ENCODE results near the gene FAM184A. TPM values are rescaled to one million over a fixed set of nuclear protein-coding genes. Genes with fewer than 3 reads are reported as not detected.

Gene FAM184A
- polyA plus RNA-seq, 1 donor (not counting 4 experiments of a cell fraction or from before 2014, with no cell fraction given), result 0.20 TPM

- Histone ChIP-seq H3K9ac (ENCODE audit: control insufficient read depth, extremely low read depth, insufficient read depth, low read length) (no peak overlapping the region), H3K4me2 (ENCODE audit: control insufficient read depth, extremely low read depth, insufficient read depth, low read depth, low read length) (no peak overlapping the region), H3K9me1 (ENCODE audit: control insufficient read depth, extremely low read depth, insufficient read depth, low read length) (no peaks in the 10 kb centered on the region), H3K79me2 (ENCODE audit: control insufficient read depth, insufficient read depth, low read length) (no peaks in the 10 kb centered on the region), H3K27ac (ENCODE audit: control insufficient read depth, insufficient read depth, low read length) (no peak overlapping the region), H3K36me3 (ENCODE audit: control insufficient read depth in 2 of 2, extremely low read depth in 1 of 2, insufficient read depth in 2 of 2, low read length in 2 of 2) (no peaks in the 10 kb centered on the region), H3K9me3 (ENCODE audit: control insufficient read depth, low read depth, low read length) (no peaks in the 10 kb centered on the region), H3K27me3 (ENCODE audit: control insufficient read depth, extremely low read depth, insufficient read depth, low read length) (no peaks in the 10 kb centered on the region), H3K4me1 (ENCODE audit: control insufficient read depth, extremely low read depth, insufficient read depth, low read length) (no peaks in the 10 kb centered on the region), H4K20me1 (ENCODE audit: control insufficient read depth, extremely low read depth, insufficient read depth, low read length) (no peaks in the 10 kb centered on the region), H2AFZ (ENCODE audit: control insufficient read depth, low read length) (no peak overlapping the region), H3K4me3 (ENCODE audit: control insufficient read depth in 2 of 3, extremely low read depth in 1 of 3, insufficient read depth in 2 of 3, low read depth in 1 of 3, low read length in 3 of 3) (no peak overlapping the region)
- DNase-seq (ENCODE audit: low read depth, low spot score) (no peak), FAIRE-seq (no peak)
- TF ChIP-seq EZH2 (IDR thresholded peaks at IDR 0.05; ENCODE audit: low read length), result no peak
- TF ChIP-seq CTCF (optimal IDR thresholded peaks at IDR 0.05 in 1 of 3, IDR thresholded peaks at IDR 0.05 in 1 of 3, conservative IDR thresholded peaks at IDR 0.05 in 1 of 3; ENCODE audit: extremely low read depth in 1 of 3, insufficient read depth in 2 of 3, low read length in 3 of 3), result no peak
- dilution Hi-C loops (cut with MboI; ENCODE audit: extremely low pct_ligation_motif_present, low sequenced_read_pairs), result no loop called here
Observed at GRCh38 chr6:119032428-119032827, 46.0 kb downstream of the FAM184A start.

- no peaks in the 10 kb centered on the region for H3K27me3 ChIP-seq (ENCODE audit: control insufficient read depth, extremely low read depth, insufficient read depth, low read length)
- H3K27ac ChIP-seq (ENCODE audit: control insufficient read depth, insufficient read depth, low read length), result no peak overlapping the region
- H3K79me2 ChIP-seq (ENCODE audit: control insufficient read depth, insufficient read depth, low read length), result no peaks in the 10 kb centered on the region
- no peaks in the 10 kb centered on the region for H3K36me3 ChIP-seq (ENCODE audit: control insufficient read depth in 2 of 2, extremely low read depth in 1 of 2, insufficient read depth in 2 of 2, low read length in 2 of 2)
- TF ChIP-seq EZH2 (IDR thresholded peaks at IDR 0.05; ENCODE audit: low read length) (no peak), CTCF (optimal IDR thresholded peaks at IDR 0.05 in 1 of 3, IDR thresholded peaks at IDR 0.05 in 1 of 3, conservative IDR thresholded peaks at IDR 0.05 in 1 of 3; ENCODE audit: extremely low read depth in 1 of 3, insufficient read depth in 2 of 3, low read length in 3 of 3) (no peak)
- H3K4me3 ChIP-seq (ENCODE audit: control insufficient read depth in 2 of 3, extremely low read depth in 1 of 3, insufficient read depth in 2 of 3, low read depth in 1 of 3, low read length in 3 of 3), result no peak overlapping the region
- H2AFZ ChIP-seq (ENCODE audit: control insufficient read depth, low read length), result no peak overlapping the region
- no peak for FAIRE-seq
- no peaks in the 10 kb centered on the region for H3K4me1 ChIP-seq (ENCODE audit: control insufficient read depth, extremely low read depth, insufficient read depth, low read length)
- H3K9me3 ChIP-seq (ENCODE audit: control insufficient read depth, low read depth, low read length), result no peaks in the 10 kb centered on the region
- no peaks in the 10 kb centered on the region for H3K9me1 ChIP-seq (ENCODE audit: control insufficient read depth, extremely low read depth, insufficient read depth, low read length)
- H3K4me2 ChIP-seq (ENCODE audit: control insufficient read depth, extremely low read depth, insufficient read depth, low read depth, low read length), result no peak overlapping the region
- DNase-seq (ENCODE audit: low read depth, low spot score), result no peak
- H4K20me1 ChIP-seq (ENCODE audit: control insufficient read depth, extremely low read depth, insufficient read depth, low read length), result no peaks in the 10 kb centered on the region
- no peak overlapping the region for H3K9ac ChIP-seq (ENCODE audit: control insufficient read depth, extremely low read depth, insufficient read depth, low read length)
- dilution Hi-C loops (cut with MboI; ENCODE audit: extremely low pct_ligation_motif_present, low sequenced_read_pairs), result no loop called here
Observed at GRCh38 chr6:119030759-119031158, 47.7 kb downstream of the FAM184A start.

All from keratinocyte (primary cell).